Activated naive CD4-positive, alpha-beta T cell treated with anti-CD3 and anti-CD28 coated beads for 36 hours (primary cell): ENCODE results near the gene SELENOM. TPM values are rescaled to one million over a fixed set of nuclear protein-coding genes. Genes with fewer than 3 reads are reported as not detected.

Source experiments
- CTCF ChIA-PET: fragments of 350-600 bp; sonication (Branson Sonifier 250); formaldehyde crosslinking; loops from one replicate; lab custom pipeline; 2021; ENCODE audit warnings: antibody characterized with exemption; lab: Charles Lee
- DNase-seq: peaks from one replicate; pipeline ENCODE4 v3.0.0-alpha.2; 2020
- H3K27ac Mint-ChIP-seq: one replicate; pipeline ENCODE4 v1.8.0; 2021; ENCODE audit warnings: mild to moderate bottlenecking, mixed read lengths
- H3K27me3 Mint-ChIP-seq: one replicate; pipeline ENCODE4 v1.8.0; 2021; ENCODE audit warnings: low read depth, mixed read lengths
- H3K36me3 Mint-ChIP-seq: one replicate; pipeline ENCODE4 v1.8.0; 2021; ENCODE audit warnings: low read depth, mixed read lengths
- H3K4me1 Mint-ChIP-seq: one replicate; pipeline ENCODE4 v1.8.0; 2021; ENCODE audit warnings: low read depth, mixed read lengths
- H3K4me3 Mint-ChIP-seq: one replicate; pipeline ENCODE4 v1.8.0; 2021; ENCODE audit warnings: mild to moderate bottlenecking, moderate library complexity, mixed read lengths
- H3K9me3 Mint-ChIP-seq: one replicate; pipeline ENCODE4 v1.8.0; 2021; ENCODE audit warnings: mixed read lengths
- intact Hi-C: fragments of 100-400 bp; cut with micrococcal nuclease; formaldehyde crosslinking; loops from one replicate; pipeline ENCODE4 v1.15.1; 2023
- total RNA-seq, 2 experiments: library from RNA; stranded (reverse); gene quantifications; one replicate each; pipeline ENCODE4 v1.2.3, GENCODE V29; 2021

SELENOM gene
- total RNA-seq, 2 experiments from 2014 or later, result 9.3 to 11.0 TPM

DNA sequence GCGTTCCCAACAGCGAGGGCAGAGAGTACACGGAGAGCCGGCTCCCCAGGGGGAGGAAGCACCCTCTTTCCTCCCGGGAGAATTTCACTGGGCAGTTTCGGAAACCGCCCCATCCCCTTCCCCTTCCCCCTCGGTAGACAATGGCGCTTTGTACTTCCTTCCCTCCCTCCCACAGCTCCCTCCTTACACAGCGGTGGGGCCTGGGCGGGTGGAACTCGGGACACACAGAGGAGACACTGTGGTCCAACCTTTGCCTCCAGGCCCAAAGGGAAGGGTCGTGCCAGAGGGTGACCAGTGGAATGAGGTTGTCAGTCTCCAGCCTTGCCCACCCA, 21.9 kb downstream of the SELENOM start:
- CTCF ChIA-PET, result interaction anchor here (0.6 to 4.7 kb wide), 19 partner anchors 10 to 331 kb away, joined by 3 to 29 read pairs (median 4); partner anchors contain the start of genes MORC2 and TUG1
- intact Hi-C loops, result loop anchor here (1.0 to 5.0 kb wide), 3 partner anchors 145 to 322 kb away; no protein-coding TSS in a partner anchor
- H3K4me1 Mint-ChIP-seq, result peaks cover 31% of the 10 kb centered on the region
- H3K27me3 Mint-ChIP-seq, result no peaks in the 10 kb centered on the region
- H3K36me3 Mint-ChIP-seq, result peaks cover 3% of the 10 kb centered on the region
- DNase-seq, result no peak
- H3K4me3 Mint-ChIP-seq, result peak overlapping the region; percentile 79
- peak overlapping the region; percentile 75 for H3K27ac Mint-ChIP-seq
- no peaks in the 10 kb centered on the region for H3K9me3 Mint-ChIP-seq

DNA sequence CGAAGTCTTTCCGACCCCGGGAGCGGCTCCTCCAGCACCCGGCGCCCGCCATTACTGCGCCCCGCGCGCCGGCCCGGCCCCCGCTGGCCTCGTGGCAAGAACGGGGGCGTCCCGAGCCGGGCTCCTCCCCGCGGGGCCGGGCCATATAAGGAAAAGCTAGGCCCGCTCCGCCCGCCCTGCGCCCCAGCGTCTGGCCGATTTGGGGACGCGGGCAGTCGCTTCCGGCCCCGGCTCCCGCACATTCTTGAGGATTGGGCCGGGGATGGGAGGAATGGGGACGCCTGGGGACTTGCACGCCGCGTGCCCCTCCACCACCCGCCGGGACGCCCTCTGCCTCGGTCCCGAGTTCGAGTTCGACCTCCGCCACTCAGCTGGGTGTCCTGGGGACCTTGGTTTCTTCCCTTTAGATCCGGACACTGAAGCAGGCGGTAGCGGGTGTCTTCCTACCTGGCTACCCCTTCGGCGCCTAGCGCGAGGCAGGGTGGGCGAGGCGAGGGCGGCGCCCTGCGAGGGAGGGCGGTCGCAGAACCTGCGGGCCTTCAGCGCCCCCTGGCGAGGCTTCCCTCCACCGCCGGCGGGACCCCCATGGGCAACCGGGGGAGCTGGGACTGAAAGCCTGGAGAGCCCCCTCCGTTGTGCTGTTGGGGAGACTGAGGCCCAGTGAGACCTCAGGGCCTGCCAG, 22.4 kb downstream of the SELENOM start:
- intact Hi-C loops, result loop anchor here (1.0 to 5.0 kb wide), 10 partner anchors 116 to 547 kb away; partner anchors contain the start of genes LIMK2, PIK3IP1 and TUG1
- H3K4me3 Mint-ChIP-seq, result peak overlapping the region; percentile 79
- CTCF ChIA-PET, result interaction anchor here (0.6 to 4.7 kb wide), 22 partner anchors 11 to 369 kb away, joined by 3 to 29 read pairs (median 4); partner anchors contain the start of genes MORC2 and TUG1
- H3K27ac Mint-ChIP-seq, result peak overlapping the region; percentile 75
- H3K4me1 Mint-ChIP-seq, result peaks cover 32% of the 10 kb centered on the region
- H3K9me3 Mint-ChIP-seq, result no peaks in the 10 kb centered on the region
- DNase-seq, result peak; percentile 89
- peaks cover 3% of the 10 kb centered on the region for H3K36me3 Mint-ChIP-seq
- H3K27me3 Mint-ChIP-seq, result no peaks in the 10 kb centered on the region

DNA sequence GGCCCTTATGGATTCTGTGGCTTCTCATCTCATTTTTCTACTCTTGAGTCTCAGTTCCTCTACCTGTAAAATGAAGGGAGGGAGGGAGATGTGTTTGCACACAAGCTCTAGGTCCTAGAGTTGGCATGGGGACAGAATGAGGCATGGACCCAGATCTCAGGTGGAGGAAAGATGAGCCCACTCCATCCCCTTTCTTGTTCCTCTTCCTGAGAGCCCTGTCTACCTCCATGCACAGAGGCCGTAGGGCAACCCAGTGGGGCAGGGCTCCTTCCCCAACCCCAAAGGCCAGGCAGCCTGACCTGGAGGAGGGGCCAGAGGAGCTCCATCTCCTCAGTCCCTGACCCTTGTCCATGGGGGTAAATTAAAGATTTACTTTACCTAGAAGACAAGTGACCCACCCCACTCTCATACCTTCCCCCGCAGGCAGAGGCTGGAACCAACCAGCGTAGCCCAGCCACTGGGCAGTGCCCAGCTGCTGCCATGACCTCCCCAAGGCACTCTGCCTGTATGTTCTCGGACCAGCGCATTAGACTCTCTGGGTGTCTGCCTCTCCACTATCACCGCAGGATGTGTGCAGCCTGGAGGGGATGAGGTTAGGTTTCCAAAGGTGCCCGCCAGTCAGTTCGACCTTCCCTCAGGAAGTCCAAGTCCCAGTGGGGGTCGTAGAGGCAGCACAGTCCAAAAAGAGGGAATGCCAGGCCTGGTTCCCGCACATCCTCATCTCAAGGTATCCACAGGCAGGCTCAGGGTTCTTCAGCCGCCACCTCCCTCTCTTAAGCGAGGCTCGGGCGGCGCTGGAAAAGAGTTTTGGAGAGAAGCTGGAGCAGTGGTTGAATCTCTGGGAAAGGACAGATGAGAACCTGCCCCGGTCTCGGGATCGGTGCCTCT, 23.2 kb downstream of the SELENOM start:
- DNase-seq, result no peak
- no peaks in the 10 kb centered on the region for H3K27me3 Mint-ChIP-seq
- CTCF ChIA-PET, result interaction anchor here (0.6 to 4.7 kb wide), 25 partner anchors 11 to 368 kb away, joined by 3 to 29 read pairs (median 4); partner anchors contain the start of genes MORC2, SELENOM and TUG1
- intact Hi-C loops, result loop anchor here (1.0 to 5.0 kb wide), 9 partner anchors 115 to 548 kb away; partner anchors contain the start of genes LIMK2, PIK3IP1, SLC35E4 and TUG1
- H3K4me3 Mint-ChIP-seq, result peak overlapping the region; percentile 79
- peak overlapping the region; percentile 59 for H3K27ac Mint-ChIP-seq
- peaks cover 3% of the 10 kb centered on the region for H3K36me3 Mint-ChIP-seq
- peaks cover 32% of the 10 kb centered on the region for H3K4me1 Mint-ChIP-seq
- H3K9me3 Mint-ChIP-seq, result no peaks in the 10 kb centered on the region

DNA sequence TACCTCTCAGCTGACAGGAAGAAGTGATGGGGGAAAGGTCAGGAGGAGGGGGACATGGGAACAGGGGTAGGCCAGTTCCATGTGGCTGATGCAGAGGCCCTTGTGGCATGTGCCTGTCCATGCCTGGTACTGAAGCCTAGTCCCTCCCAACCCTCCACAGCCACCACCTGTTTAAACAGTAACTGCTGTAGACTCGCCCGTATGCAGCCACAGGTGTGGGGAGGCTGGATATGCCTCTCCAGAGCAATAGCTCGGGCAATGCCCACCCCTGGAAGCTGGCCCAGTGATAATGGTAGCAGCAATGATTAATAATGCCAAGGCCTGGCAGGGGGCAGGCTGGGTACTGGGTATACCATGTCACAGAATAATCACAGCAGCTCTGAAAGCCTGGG, 24.0 kb downstream of the SELENOM start:
- no peak for DNase-seq
- Mint-ChIP-seq H3K27ac (no peak overlapping the region), H3K9me3 (no peaks in the 10 kb centered on the region), H3K4me1 (peaks cover 32% of the 10 kb centered on the region), H3K36me3 (peaks cover 3% of the 10 kb centered on the region), H3K4me3 (peak overlapping the region; percentile 79), H3K27me3 (no peaks in the 10 kb centered on the region)
- intact Hi-C loops, result loop anchor here (2.0 to 5.0 kb wide), 4 partner anchors 209 to 549 kb away; partner anchors contain the start of genes PIK3IP1 and SLC35E4
- CTCF ChIA-PET, result interaction anchor here (0.6 to 4.7 kb wide), 13 partner anchors 19 to 321 kb away, joined by 3 to 29 read pairs (median 5); partner anchors contain the start of genes MORC2, SELENOM and TUG1

DNA sequence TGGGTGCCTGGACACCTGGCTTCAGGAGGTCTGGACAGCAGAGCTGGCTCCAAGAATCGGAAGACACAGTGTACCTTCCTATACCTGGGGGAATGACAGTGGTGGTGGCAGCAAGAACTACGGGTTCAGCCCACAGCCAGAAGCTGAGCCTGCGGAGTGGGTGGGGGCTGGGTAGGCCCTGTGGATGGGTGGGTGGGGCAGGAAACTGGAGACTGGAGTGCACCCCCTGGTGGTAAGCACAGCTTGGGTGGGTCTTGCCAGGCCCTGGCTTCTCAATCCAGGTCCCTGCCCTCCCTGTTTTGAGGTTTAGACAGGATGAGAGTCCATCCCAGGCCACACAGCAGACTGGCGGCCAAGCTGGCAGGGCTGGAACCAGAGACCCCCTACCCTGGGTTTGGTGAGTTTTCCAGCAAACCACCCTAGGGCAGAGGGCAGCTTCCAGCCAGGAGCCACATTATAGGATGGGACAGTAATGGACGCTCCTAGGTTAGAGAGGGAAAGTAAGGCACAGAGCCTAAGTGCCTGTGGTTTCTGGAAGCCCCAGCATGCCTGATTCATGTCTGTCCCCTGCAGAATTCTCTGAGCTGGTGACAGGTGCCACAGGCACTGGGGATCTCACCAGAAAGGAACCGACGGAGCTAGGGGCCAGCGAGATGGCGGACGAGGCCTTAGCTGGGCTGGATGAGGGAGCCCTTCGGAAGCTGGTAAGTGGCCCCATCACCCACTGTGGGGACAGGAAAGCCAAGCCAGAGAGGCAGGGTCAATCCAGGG, 24.6 kb downstream of the SELENOM start:
- CTCF ChIA-PET, result interaction anchor here (0.6 to 4.7 kb wide), 19 partner anchors 13 to 322 kb away, joined by 3 to 29 read pairs (median 4); partner anchors contain the start of genes MORC2, SELENOM and TUG1
- peaks cover 3% of the 10 kb centered on the region for H3K36me3 Mint-ChIP-seq
- H3K27me3 Mint-ChIP-seq, result no peaks in the 10 kb centered on the region
- H3K4me1 Mint-ChIP-seq, result peaks cover 32% of the 10 kb centered on the region
- H3K4me3 Mint-ChIP-seq, result peak overlapping the region; percentile 79
- no peaks in the 10 kb centered on the region for H3K9me3 Mint-ChIP-seq
- DNase-seq, result peak; percentile 79
- intact Hi-C loops, result loop anchor here (2.0 to 5.0 kb wide), 4 partner anchors 210 to 550 kb away; partner anchors contain the start of genes PIK3IP1 and SLC35E4
- no peak overlapping the region for H3K27ac Mint-ChIP-seq

DNA sequence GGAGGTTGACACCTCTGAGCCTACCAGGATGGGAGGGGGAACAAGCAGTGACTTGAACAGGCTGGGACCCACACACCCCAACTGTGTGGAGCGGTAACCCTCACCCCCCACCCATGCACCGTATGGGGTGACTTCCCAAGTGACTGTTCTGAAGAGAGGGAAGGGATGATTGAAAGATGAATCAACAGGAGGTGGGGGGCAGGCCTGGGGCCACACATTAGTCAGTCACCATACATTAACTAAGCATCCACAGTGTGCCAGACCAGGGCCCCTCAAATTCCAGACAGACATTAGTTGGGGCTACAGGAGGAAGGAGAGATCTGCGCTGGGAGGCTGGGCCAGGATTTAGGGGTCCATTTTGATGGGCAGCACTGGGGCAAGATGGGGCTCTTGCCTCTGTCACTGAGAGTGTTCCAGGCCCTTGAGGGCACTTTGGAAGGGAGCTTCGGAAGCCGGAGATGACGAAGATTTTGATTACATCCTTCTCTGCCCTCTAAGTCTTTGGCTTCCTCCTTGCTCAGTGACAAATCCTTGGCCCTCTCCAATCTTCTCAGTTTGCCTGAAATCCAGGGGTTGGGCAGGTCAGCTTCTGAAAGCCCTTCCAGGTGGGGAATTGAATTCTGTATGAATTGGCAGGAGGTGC, 25.3 kb downstream of the SELENOM start:
- intact Hi-C loops, result loop anchor here (2.0 to 5.0 kb wide), 4 partner anchors 210 to 550 kb away; partner anchors contain the start of genes PIK3IP1 and SLC35E4
- peaks cover 32% of the 10 kb centered on the region for H3K4me1 Mint-ChIP-seq
- DNase-seq, result peak; percentile 58
- peak overlapping the region; percentile 79 for H3K4me3 Mint-ChIP-seq
- CTCF ChIA-PET, result interaction anchor here (0.7 to 2.6 kb wide), 12 partner anchors 14 to 319 kb away, joined by 3 to 19 read pairs (median 4); partner anchors contain the start of genes MORC2 and TUG1
- no peak overlapping the region for H3K27ac Mint-ChIP-seq
- H3K36me3 Mint-ChIP-seq, result peaks cover 3% of the 10 kb centered on the region
- no peaks in the 10 kb centered on the region for H3K27me3 Mint-ChIP-seq
- H3K9me3 Mint-ChIP-seq, result no peaks in the 10 kb centered on the region

DNA sequence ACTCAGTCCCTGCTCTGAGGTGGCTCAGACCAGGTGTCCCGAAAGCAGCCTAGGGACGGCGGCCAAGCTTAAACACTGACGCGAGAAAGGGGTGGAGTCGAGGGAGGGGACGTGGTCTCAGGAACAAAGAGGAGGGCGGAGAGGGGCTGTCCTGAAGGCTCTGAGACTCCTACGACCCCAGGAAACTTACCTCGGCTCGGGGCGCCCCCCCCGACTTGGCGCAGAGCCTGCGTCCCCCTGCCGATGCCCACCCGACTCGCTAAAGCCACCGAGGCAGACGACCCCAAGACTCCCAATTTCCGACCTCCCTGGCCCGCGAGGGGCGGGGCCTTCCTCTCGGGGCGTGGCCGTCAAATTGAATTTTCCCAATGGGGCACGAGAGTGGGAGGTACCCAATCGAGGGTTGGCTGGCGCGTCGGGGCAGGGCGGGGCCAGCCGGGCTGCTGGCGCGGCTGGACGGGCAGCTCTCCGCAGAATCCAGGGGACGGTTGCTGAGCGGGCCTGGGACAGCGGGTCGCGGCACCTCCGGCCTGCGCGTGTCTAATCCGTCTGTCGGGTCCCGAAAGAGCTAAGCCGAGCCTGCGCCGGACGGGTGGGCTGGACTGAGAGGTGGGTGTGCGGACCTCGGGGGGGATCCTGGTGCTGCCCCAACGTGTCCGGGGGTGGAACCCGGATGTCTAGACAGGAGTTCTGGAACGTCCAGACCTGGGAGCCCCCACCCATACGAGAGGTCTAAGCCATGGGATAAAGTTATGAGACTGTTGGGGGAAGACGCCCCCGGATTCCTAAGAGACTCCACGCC, 26.3 kb downstream of the SELENOM start, which contains the start of gene SMTN:
Gene SMTN (plus strand): TSS at position 471 of the 802 bp plus-strand sequence. CDS start 1,941 bp downstream, outside the sequence.
- CTCF ChIA-PET, result interaction anchor here (0.5 to 2.5 kb wide), 4 partner anchors 44 to 135 kb away, joined by 3 to 13 read pairs (median 4); partner anchors contain the start of genes MORC2 and TUG1
- Mint-ChIP-seq H3K4me1 (peaks cover 32% of the 10 kb centered on the region), H3K4me3 (peak within 1 kb of the TSS; percentile 79), H3K9me3 (no peaks in the 10 kb centered on the region), H3K36me3 (peaks cover 3% of the 10 kb centered on the region), H3K27me3 (no peaks in the 10 kb centered on the region), H3K27ac (peak within 1 kb of the TSS; percentile 18)
- peak; percentile 91 for DNase-seq
- intact Hi-C loops, result loop anchor here (5.0 kb wide), 3 partner anchors 211 to 551 kb away; partner anchors contain the start of gene PIK3IP1

DNA sequence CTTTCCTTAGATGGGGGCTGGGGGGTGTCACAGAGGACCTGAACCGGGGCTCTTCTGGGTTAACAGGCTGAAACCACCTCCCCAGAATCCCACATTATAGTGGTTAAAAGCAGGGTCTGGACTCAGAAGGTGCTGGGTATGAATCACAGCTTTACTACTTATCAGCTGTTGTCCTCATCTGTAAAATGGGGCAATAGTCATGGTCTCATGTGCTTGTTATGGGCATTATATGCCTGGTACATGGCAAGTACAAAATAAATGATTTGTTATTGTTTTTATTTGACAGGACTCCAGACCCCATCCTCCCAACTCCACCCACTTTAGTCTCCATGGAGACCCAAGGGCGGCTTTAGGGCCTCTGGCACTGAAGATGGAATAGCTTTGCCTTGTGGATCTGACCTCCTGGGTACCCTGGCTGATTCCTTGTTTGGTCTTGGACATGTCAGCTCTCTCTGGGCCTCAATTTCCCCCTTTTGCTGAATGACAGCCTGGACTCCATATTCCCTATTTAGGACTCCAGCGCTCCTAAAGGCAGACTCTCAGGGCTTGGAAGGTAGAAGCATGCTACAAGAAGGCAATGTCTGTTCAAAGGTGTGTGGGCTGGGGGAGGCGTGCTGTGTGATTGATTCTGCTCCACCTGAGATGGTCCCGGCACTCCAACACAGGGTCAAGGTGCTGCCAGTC, 27.1 kb downstream of the SELENOM start:
- no peak for DNase-seq
- Mint-ChIP-seq H3K4me3 (peak overlapping the region; percentile 79), H3K27me3 (no peaks in the 10 kb centered on the region), H3K36me3 (peaks cover 3% of the 10 kb centered on the region), H3K27ac (no peak overlapping the region), H3K4me1 (peaks cover 32% of the 10 kb centered on the region), H3K9me3 (no peaks in the 10 kb centered on the region)
- intact Hi-C loops, result loop anchor here (5.0 kb wide), 3 partner anchors 212 to 552 kb away; partner anchors contain the start of gene PIK3IP1
- CTCF ChIA-PET, result interaction anchor here (1.0 kb wide), 1 partner anchor 134 kb away, joined by 4 read pairs; no protein-coding TSS in a partner anchor

DNA sequence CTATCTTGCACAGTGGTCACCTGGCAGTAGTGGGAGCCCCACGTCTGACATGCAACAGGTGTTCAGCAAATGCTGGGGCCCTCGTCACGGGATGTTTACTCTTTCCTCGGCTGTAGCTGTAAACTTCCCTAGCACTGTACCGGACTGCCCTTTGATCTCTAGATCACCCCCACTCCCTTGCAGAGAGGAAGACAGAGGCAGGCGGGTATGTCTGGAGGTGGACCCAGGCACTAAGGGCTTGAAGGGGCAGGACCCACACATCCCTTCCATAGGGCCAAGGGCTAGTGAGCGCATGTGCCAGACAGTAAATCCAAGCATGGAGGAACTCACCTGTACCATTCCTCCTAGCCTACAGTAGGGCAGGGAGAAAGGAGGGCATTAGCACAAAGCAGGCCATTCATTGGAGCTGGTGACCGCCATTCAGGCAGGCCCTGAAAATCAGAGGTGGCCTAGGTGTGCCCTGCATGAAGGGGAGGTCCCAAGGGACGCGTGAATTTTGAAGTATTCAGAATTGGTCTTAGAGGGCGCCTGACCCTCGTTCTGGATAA, 28.2 kb downstream of the SELENOM start:
- Mint-ChIP-seq H3K27ac (no peak overlapping the region), H3K36me3 (peaks cover under 1% of the 10 kb centered on the region), H3K4me3 (no peak overlapping the region), H3K9me3 (no peaks in the 10 kb centered on the region), H3K27me3 (no peaks in the 10 kb centered on the region), H3K4me1 (peaks cover 31% of the 10 kb centered on the region)
- DNase-seq, result no peak
- CTCF ChIA-PET, result interaction anchor here (0.5 to 0.6 kb wide), 3 partner anchors 96 to 461 kb away, joined by 3 read pairs; partner anchors contain the start of gene PATZ1
- intact Hi-C loops, result no loop called here
